ENCODE measurements around the gene RAB15.

GRCh38 chr14:64931123-64931522 lies 41.0 kb downstream of the RAB15 start:
- TF ChIP-seq CTCF (IDR thresholded peaks at IDR 0.05 in 2 of 3, conservative IDR thresholded peaks at IDR 0.05 in 1 of 3; ENCODE audit: insufficient read depth in 2 of 3, low read depth in 1 of 3, low read length in 3 of 3) (no peak), POLR3A (IDR thresholded peaks at IDR 0.05; ENCODE audit: borderline replicate concordance, extremely low read depth, insufficient read depth, insufficient read length) (no peak)
